Loucy (cell line): ENCODE measurements around the gene TEDC1.
A peak's percentile ranks its signal among the peaks of the same experiment; 100 is the strongest.

Experiments
- H2AFZ ChIP-seq: fragments of 200-600 bp; sonication (generic); 2 replicates; pipeline ENCODE4 v1.6.0; 2016; ENCODE audit warnings: antibody characterized with exemption, mild to moderate bottlenecking, low read length, moderate library complexity
- H3F3A ChIP-seq: fragments of 200-600 bp; 2 replicates; pipeline ENCODE4 v1.6.0; 2016; ENCODE audit warnings: antibody characterized with exemption, low read depth, mild to moderate bottlenecking
- H3K27me3 ChIP-seq: fragments of 200-600 bp; sonication (generic); 2 replicates; pipeline ENCODE4 v1.6.1; 2014; ENCODE audit warnings: low read length, mild to moderate bottlenecking; ENCODE audit not compliant: insufficient read depth, poor library complexity, severe bottlenecking
- H3K36me3 ChIP-seq: fragments of 200-600 bp; sonication (generic); 2 replicates; pipeline ENCODE4 v1.6.1; 2016; ENCODE audit warnings: low read length; ENCODE audit not compliant: insufficient read depth
- H3K4me1 ChIP-seq: fragments of 200-600 bp; sonication (generic); 2 replicates; pipeline ENCODE4 v1.5.1; 2014; ENCODE audit warnings: low read length, mild to moderate bottlenecking; ENCODE audit not compliant: insufficient read depth, poor library complexity, severe bottlenecking
- H3K4me2 ChIP-seq: fragments of 200-600 bp; sonication (generic); 2 replicates; pipeline ENCODE4 v1.6.0; 2014; ENCODE audit warnings: antibody characterized with exemption, low read length, low read depth, mild to moderate bottlenecking; ENCODE audit not compliant: poor library complexity, severe bottlenecking
- H3K4me3 ChIP-seq: fragments of 200-600 bp; sonication (generic); 2 replicates; pipeline ENCODE4 v1.5.1; 2014; ENCODE audit warnings: low read length, mild to moderate bottlenecking, mixed read lengths; ENCODE audit not compliant: poor library complexity, severe bottlenecking
- H3K79me2 ChIP-seq: fragments of 200-600 bp; sonication (generic); 2 replicates; pipeline ENCODE4 v1.6.1; 2014; ENCODE audit warnings: low read length; ENCODE audit not compliant: insufficient read depth
- H3K9ac ChIP-seq: fragments of 200-600 bp; sonication (generic); 2 replicates; pipeline ENCODE4 v1.6.0; 2014; ENCODE audit warnings: mild to moderate bottlenecking, low read depth, low read length, moderate library complexity; ENCODE audit not compliant: poor library complexity, severe bottlenecking
- H3K9me2 ChIP-seq: fragments of 200-600 bp; sonication (generic); replicated peaks from 2 replicates; pipeline ENCODE4 v1.6.1; 2016; ENCODE audit warnings: low read depth, low read length, mixed read lengths
- H3K9me3 ChIP-seq: fragments of 200-600 bp; sonication (generic); 2 replicates; pipeline ENCODE4 v1.6.1; 2014; ENCODE audit warnings: mild to moderate bottlenecking, antibody characterized with exemption, low read length, low read depth; ENCODE audit not compliant: insufficient read depth
- H4K20me1 ChIP-seq: fragments of 200-600 bp; sonication (generic); 2 replicates; pipeline ENCODE4 v1.6.0; 2014; ENCODE audit warnings: antibody characterized with exemption, low read length, mild to moderate bottlenecking; ENCODE audit not compliant: insufficient read depth, poor library complexity, severe bottlenecking
- CTCF ChIP-seq: fragments of 200-600 bp; sonication (generic); conservative IDR thresholded peaks from 2 replicates; pipeline ENCODE4 v1.5.1; 2014; ENCODE audit warnings: mild to moderate bottlenecking, antibody characterized with exemption, low read length
- EZH2phosphoT487 ChIP-seq: fragments of 200-600 bp; IDR thresholded peaks from 2 replicates; pipeline ENCODE4 v1.6.1; 2018; ENCODE audit warnings: antibody characterized with exemption, mild to moderate bottlenecking, moderate library complexity, borderline replicate concordance

The TEDC1 gene

GRCh38 chr14:105482486-105483110 is 8.4 kb upstream of the TEDC1 start:
- Histone ChIP-seq H3K4me3 (peak overlapping the region; percentile 70), H3K27me3 (no peaks in the 10 kb centered on the region), H3K9ac (peak overlapping the region; percentile 52), H3F3A (no peaks in the 10 kb centered on the region), H3K36me3 (no peaks in the 10 kb centered on the region), H3K4me2 (peak overlapping the region; percentile 78), H3K79me2 (no peaks in the 10 kb centered on the region), H3K9me3 (no peaks in the 10 kb centered on the region), H2AFZ (0 out of 2 replicates have a peak overlapping the region, but pooled peaks have one; percentile 62), H3K4me1 (peaks cover 29% of the 10 kb centered on the region), H4K20me1 (no peaks in the 10 kb centered on the region), H3K9me2 (no peaks in the 10 kb centered on the region)
- TF ChIP-seq EZH2phosphoT487 (no peak), CTCF (no peak)

- H3K4me3 ChIP-seq = no peak overlapping the region
- TF ChIP-seq CTCF (no peak), EZH2phosphoT487 (no peak)
- H3K4me2 ChIP-seq = no peak overlapping the region
- H3K9me3 ChIP-seq = no peaks in the 10 kb centered on the region
- peaks cover 29% of the 10 kb centered on the region for H3K4me1 ChIP-seq
- H3K27me3 ChIP-seq = no peaks in the 10 kb centered on the region
- no peaks in the 10 kb centered on the region for H3K36me3 ChIP-seq
- no peaks in the 10 kb centered on the region for H3K79me2 ChIP-seq
- no peaks in the 10 kb centered on the region for H4K20me1 ChIP-seq
- H3F3A ChIP-seq = no peaks in the 10 kb centered on the region
- H3K9ac ChIP-seq = no peak overlapping the region
- H3K9me2 ChIP-seq = no peaks in the 10 kb centered on the region
- no peak overlapping the region for H2AFZ ChIP-seq
These were observed 7.6 kb upstream of the TEDC1 start for GRCh38 chr14:105483300-105484068.

- Histone ChIP-seq H3K36me3 (no peaks in the 10 kb centered on the region), H3K79me2 (no peaks in the 10 kb centered on the region), H3K9me2 (no peaks in the 10 kb centered on the region), H3K9ac (no peak overlapping the region), H3K27me3 (no peaks in the 10 kb centered on the region), H3K4me3 (no peak overlapping the region), H3K4me2 (no peak overlapping the region), H3F3A (no peaks in the 10 kb centered on the region), H3K4me1 (peaks cover 32% of the 10 kb centered on the region), H3K9me3 (no peaks in the 10 kb centered on the region), H2AFZ (no peak overlapping the region), H4K20me1 (no peaks in the 10 kb centered on the region)
- TF ChIP-seq CTCF (no peak), EZH2phosphoT487 (no peak)
These were observed 6.7 kb upstream of the TEDC1 start for GRCh38 chr14:105484069-105484996.
